Spinal cord (tissue), 10 donors: ENCODE measurements around the gene NR6A1. TPM values are rescaled to one million over a fixed set of nuclear protein-coding genes. Genes with fewer than 3 reads are reported as not detected.
"Not testable (repeated sequence)": the region's sequence is repeated elsewhere in the genome, so short reads cannot be mapped to it uniquely, and the experiment has no call there.

Experiments used
- DNase-seq, 6 donors: peaks; one replicate each; pipeline versions ENCODE4 v3.0.0 to v3.0.0-alpha.2; 2013 to 2015; ENCODE audit warnings: low spot score in 6 of 6, low read depth in 4 of 6
- H3K27ac ChIP-seq: one replicate; pipeline ENCODE4 v1.5.1; 2013; ENCODE audit warnings: low read depth, low read length, control low read depth
- H3K27me3 ChIP-seq: one replicate; pipeline ENCODE4 v1.6.1; 2013; ENCODE audit warnings: low read length; ENCODE audit not compliant: control insufficient read depth, insufficient read depth
- H3K36me3 ChIP-seq: one replicate; pipeline ENCODE4 v1.6.1; 2013; ENCODE audit warnings: low read length; ENCODE audit not compliant: control insufficient read depth, insufficient read depth
- H3K4me1 ChIP-seq: one replicate; pipeline ENCODE4 v1.6.1; 2013; ENCODE audit warnings: low read length; ENCODE audit not compliant: control insufficient read depth, insufficient read depth
- H3K4me3 ChIP-seq: one replicate; pipeline ENCODE4 v1.5.1; 2013; ENCODE audit warnings: low read depth, low read length, control low read depth
- H3K9me3 ChIP-seq: one replicate; pipeline ENCODE4 v1.6.1; 2013; ENCODE audit warnings: low read length; ENCODE audit not compliant: control insufficient read depth, insufficient read depth
- WGBS: methylation state at CpG from one replicate; pipeline ENCODE4 v1.1.5; 2013; ENCODE audit warnings: missing lambda C conversion rate; ENCODE audit not compliant: insufficient coverage; 5-methylcytosine and 5-hydroxymethylcytosine counted together
- polyA plus RNA-seq, 2 donors: library from polyadenylated mRNA; unstranded; fragments of 120-200 nt; gene quantifications; one replicate each; pipeline ENCODE4 v1.2.1, GENCODE V29; 2013; ENCODE audit not compliant: insufficient read length in 2 of 2
- total RNA-seq, 2 donors: library from RNA; depleted of rRNA in 1 of 2; stranded (reverse); fragments of 120-200 nt in 1 of 2; fragments of >200 nt in 1 of 2; gene quantifications; one replicate each; pipeline versions ENCODE4 v1.2.3 to v1.2.4, GENCODE V29; 2013 to 2014
- donor health status: healthy.

The NR6A1 gene
- total and polyA plus RNA-seq, 4 donors = 2.8 to 5.8 (median 4.0) TPM

DNA sequence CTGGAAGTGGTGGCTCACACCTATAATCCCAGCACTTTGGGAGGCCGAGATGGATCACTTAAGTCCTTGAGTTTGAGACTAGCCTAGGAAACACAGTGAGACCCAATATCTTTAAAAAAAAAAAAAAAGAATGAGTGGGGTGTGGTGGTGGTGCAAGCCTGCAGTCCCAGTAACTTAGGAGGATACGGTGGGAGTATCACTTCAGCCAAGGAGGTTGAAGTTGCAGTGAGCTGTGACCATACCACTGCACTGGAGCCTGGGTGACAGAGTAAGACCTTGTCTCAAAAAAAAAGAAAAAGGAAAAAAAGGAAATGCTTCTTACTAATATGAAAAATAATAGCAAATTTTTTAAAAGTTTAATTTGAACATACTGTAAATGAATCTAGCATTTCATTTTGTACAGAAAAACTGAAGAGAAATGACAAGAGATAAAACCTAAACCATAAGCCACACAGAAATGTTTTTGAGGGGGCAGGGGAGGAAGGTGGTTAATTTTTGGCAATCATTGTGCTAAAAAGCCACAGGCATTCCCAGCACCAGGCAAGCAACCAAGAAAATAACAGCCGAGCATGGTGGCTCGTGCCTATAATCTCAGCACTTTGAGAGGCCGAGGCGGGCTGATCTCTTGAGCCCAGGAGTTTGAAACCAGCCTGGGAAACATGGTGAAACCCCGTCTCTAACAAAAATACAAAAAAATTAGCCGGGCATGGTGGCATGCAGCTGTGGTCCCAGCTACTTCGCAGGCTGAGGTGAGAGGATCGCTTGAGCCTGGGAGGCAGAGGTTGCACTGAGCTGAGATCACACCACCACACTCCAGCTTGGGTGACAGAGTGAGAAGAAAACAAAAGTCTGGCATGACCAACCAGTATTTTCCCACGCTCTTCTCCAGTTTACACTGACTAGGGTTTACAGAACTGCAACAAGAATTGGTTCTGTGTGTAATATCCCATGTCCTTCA, 149.5 kb downstream of the NR6A1 start:
- H3K4me3 ChIP-seq = no peak overlapping the region

DNA sequence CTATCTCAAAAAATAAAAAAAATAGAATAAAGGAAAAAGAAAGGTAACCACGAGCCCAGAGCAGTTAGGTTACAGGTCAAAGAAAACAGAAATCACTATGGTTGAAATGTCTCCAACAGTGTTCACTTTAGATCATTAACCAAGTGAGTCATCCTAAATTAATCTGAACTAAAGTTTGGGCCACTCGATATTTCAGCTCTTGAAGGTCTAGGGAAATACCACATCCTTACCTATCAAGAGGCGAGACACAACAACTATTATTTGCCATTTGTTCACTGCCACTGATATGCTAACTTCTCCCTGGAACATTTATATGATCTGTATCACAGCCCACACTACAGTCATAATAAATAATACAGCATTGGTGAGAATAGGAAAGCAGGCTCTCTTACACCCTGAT, 152.6 kb downstream of the NR6A1 start:
- Histone ChIP-seq H3K27ac (no peak overlapping the region), H3K9me3 (no peaks in the 10 kb centered on the region), H3K4me1 (peaks cover 5% of the 10 kb centered on the region), H3K4me3 (no peak overlapping the region), H3K36me3 (no peaks in the 10 kb centered on the region), H3K27me3 (no peaks in the 10 kb centered on the region)
- DNase-seq = no peak
- no CpG with 5 or more reads among the region's 3 CpGs for WGBS

More for the DNA sequence above, 149.5 kb downstream of the NR6A1 start:
- WGBS = 70% methylated on average over 7 of the region's 11 CpGs
- DNase-seq = no peak
- H3K36me3 ChIP-seq = no peaks in the 10 kb centered on the region
- H3K4me1 ChIP-seq = peaks cover 5% of the 10 kb centered on the region
- H3K9me3 ChIP-seq = no peaks in the 10 kb centered on the region
- H3K27me3 ChIP-seq = no peaks in the 10 kb centered on the region
- H3K27ac ChIP-seq = no peak overlapping the region

DNA sequence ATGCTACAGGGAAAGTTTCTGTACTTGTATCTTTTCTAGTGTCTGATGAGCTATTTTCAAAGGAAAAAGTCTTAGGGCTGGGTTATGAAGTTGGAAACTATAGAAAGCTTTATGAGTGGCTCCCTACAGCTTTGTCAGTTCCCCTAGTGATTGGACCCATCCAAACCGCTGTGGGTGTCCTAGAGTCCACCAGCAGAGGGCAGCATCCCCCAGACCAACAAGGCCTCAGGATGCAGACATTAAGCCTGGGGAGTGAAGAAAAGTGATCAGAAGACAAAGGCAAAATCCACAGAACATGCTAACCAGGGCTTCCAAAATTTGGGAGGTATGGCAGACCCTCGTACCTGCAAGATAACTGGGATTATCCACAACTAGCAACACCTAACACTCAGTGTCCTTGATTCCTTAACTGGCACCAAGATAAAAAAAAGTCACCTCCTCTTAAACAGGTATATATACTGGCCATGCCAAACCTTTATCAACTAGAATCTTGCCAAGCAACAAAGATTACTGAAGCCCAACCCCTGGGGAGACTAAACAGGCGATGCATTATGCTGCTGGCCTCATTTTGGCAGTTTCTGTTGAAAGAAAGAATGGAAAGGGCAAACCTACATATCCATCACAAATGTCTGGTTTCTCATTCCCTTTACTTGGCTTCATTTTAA, 153.5 kb downstream of the NR6A1 start:
- no peaks in the 10 kb centered on the region for H3K9me3 ChIP-seq
- no peak overlapping the region for H3K27ac ChIP-seq
- H3K36me3 ChIP-seq = no peaks in the 10 kb centered on the region
- WGBS = 17% methylated on average over 1 of the region's 3 CpGs
- no peak overlapping the region for H3K4me3 ChIP-seq
- H3K27me3 ChIP-seq = no peaks in the 10 kb centered on the region
- peaks cover 5% of the 10 kb centered on the region for H3K4me1 ChIP-seq
- peak; percentile 41 to 93 (median 72) for DNase-seq

DNA sequence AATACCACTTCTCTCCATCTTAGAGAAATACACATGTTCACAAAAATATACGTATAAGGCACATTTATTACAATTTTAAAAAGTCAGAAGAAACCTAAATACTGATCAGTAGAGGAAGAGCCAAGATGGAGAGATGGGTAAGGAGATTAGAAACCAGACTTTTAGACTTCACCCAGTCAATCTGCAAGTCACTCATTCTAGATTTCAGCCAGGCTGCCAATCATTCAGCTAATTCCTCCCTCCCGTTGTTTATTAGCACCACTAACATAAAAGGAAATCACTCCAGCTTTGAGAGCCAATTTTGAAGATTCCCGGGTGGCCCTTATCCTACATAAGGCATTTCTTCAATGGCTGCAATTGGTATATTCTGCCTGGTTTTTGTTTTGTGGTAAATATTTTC, 154.2 kb downstream of the NR6A1 start:
- WGBS = no CpG with 5 or more reads among the region's 3 CpGs
- H3K27me3 ChIP-seq = no peaks in the 10 kb centered on the region
- no peaks in the 10 kb centered on the region for H3K36me3 ChIP-seq
- H3K4me3 ChIP-seq = no peak overlapping the region
- peak in 1 of 6 donors; percentile 34 for DNase-seq
- no peaks in the 10 kb centered on the region for H3K9me3 ChIP-seq
- peaks cover 3% of the 10 kb centered on the region for H3K4me1 ChIP-seq
- no peak overlapping the region for H3K27ac ChIP-seq

DNA sequence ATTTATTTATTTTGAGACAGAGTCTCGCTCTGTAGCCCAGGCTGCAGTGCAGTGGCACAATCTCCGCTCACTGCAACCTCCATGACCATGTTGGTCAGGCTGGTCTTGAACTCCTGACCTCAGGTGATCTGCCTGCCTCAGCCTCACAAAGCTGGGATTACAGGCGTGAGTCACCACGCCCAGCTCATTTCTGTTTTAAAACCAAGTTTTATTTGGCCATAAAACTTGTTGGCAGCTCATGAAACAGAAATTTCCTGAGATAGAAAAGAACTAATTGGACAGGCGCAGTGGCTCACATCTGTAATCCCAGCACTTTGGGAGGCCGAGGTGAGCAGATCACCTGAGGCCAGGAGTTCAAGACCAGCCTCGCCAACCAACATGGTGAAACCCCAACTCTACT, 155.3 kb downstream of the NR6A1 start:
- not testable (repeated sequence) for DNase-seq, H3K9me3 ChIP-seq, H3K36me3 ChIP-seq, H3K27me3 ChIP-seq, H3K4me1 ChIP-seq, H3K4me3 ChIP-seq, H3K27ac ChIP-seq
- 96% methylated on average over 7 of the region's 7 CpGs for WGBS

DNA sequence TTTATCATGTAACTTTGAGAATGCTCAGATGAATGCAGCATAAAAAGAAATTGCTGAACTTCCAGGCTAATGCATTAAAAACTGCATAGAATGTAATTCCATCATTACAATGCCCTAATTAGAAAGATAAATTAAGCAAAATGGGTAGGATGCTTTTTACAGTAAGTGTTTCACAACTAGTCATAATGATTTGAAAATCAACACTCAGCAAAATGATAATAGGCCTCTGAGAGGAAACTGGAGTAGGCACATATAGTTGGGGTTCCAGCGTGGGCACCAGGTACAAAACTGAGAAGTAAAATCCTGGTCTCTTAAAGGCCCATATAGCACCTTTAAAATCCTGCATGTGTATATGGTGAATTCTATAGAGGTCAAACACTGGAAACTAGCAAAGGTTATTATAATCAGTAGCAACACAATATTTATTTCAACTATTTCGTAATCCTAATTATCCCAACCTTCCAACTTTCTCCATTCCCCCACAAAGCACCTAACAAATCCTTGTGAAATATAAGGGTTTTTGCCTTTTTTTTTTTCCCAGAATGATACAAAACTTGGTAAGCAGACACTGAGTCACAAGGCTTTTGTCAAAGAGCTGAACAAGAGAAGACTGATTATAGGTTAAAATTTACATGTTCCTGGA, 155.9 kb downstream of the NR6A1 start:
- H3K4me3 ChIP-seq = no peak overlapping the region
- H3K4me1 ChIP-seq = no peaks in the 10 kb centered on the region
- no CpG with 5 or more reads among the region's 2 CpGs for WGBS
- no peaks in the 10 kb centered on the region for H3K9me3 ChIP-seq
- H3K36me3 ChIP-seq = peaks cover 2% of the 10 kb centered on the region
- no peak for DNase-seq
- no peak overlapping the region for H3K27ac ChIP-seq
- no peaks in the 10 kb centered on the region for H3K27me3 ChIP-seq

DNA sequence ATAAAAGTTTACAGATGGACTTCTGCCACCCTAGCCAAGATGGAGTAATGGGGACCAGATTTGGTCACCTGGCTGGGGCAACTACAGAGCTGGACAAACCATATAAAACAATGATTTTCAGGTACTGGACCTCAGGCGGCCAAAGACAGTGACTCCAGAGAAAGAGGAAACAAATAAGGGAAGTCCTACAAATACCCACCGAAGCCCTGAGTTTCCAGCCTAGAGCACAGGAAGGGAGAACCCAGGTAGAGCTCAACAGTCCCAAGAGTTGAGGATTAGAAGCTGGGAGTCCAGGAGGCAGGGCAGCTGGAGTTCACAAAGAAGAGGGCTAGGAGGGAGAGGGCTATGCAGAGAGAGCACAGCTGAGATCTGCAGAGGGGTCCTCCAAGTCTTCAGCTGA, 157.3 kb downstream of the NR6A1 start:
- H3K4me1 ChIP-seq = no peaks in the 10 kb centered on the region
- no peak overlapping the region for H3K27ac ChIP-seq
- H3K36me3 ChIP-seq = peaks cover 2% of the 10 kb centered on the region
- no peak for DNase-seq
- H3K4me3 ChIP-seq = no peak overlapping the region
- 85% methylated on average over 2 of the region's 2 CpGs for whole genome bisulfite sequencing
- no peaks in the 10 kb centered on the region for H3K27me3 ChIP-seq
- H3K9me3 ChIP-seq = no peaks in the 10 kb centered on the region

DNA sequence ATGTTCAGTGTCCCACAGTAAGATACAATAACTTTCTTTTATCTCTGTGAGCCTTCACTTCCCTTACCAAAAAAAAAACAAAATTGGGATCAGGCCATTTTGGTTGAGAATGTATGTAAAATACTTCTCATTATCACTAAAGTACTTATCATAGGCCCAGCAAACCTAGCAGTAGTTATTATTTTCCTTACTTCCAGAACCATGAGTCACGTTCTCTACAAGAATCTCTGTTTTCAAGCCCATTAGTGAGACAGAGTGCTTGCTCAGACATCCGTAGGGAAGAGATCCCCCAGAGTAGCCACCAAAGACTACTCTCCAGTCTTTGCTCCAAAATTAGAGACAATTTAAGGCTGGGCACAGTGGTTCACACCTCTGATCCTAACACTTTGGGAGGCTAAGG, 160.0 kb downstream of the NR6A1 start:
- Histone ChIP-seq H3K4me3 (no peak overlapping the region), H3K27ac (no peak overlapping the region), H3K36me3 (peaks cover 2% of the 10 kb centered on the region), H3K4me1 (no peaks in the 10 kb centered on the region), H3K9me3 (no peaks in the 10 kb centered on the region), H3K27me3 (no peaks in the 10 kb centered on the region)
- no peak for DNase-seq
- 90% methylated on average over 2 of the region's 2 CpGs for WGBS

DNA sequence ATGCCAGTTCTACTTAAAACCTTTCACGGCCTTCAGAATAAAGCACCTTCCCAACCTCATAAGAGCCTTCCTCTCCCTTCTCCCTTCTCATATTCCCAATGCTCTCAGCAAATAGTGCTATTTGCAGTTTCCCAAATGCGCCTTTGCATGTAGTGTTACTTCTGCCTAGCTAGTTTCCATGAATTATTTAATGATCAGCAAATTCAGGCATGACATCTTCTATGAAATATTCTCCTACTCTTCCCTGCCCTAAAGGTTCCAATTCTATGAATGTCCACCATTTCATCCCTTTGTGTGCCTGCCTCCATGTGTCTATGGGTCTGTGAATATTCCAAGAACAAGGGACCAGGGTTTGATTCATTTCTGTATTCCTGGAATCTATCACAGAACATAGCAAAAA, 165.1 kb downstream of the NR6A1 start:
- H3K4me1 ChIP-seq = no peaks in the 10 kb centered on the region

More for the DNA sequence above, 165.1 kb downstream of the NR6A1 start:
- Histone ChIP-seq H3K27ac (no peak overlapping the region), H3K9me3 (no peaks in the 10 kb centered on the region), H3K36me3 (no peaks in the 10 kb centered on the region), H3K27me3 (no peaks in the 10 kb centered on the region), H3K4me3 (no peak overlapping the region)
- 67% methylated on average over 2 of the region's 2 CpGs for WGBS
- no peak for DNase-seq
